Left forelimb (tissue), 1 donor: Measurements from ENCODE around the gene MEX3D.

Experiments
- DNase-seq: peaks from one replicate; pipeline ENCODE4 v3.0.0-alpha.2; 2018; ENCODE audit warnings: low spot score

MEX3D gene

DNA sequence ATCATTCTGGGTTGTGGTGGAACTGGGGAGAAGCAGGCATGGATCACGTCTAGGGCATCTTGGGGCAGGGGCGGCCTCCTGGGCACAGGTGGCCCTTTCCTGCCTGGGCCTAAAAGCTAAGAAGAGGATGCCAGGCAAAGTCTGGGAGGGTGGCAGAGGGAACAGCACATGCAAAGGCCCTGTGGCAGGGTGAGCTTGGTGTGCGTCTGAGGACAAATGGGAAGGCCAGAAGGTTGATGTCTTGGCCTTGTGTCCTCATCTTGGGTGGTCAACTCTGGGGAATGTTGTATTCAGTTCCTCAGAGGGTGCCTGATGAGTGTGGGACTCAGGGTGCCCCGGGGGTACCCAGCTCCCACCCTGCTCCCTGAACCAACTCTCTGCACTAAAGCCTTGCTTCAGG lies 49.7 kb downstream of the MEX3D start:
- no peak for DNase-seq

GRCh38 chr19:1516395-1516753 lies 51.8 kb downstream of the MEX3D start:
- DNase-seq, result no peak

GRCh38 chr19:1514986-1515721 lies 53.0 kb downstream of the MEX3D start:
- no peak for DNase-seq

DNA sequence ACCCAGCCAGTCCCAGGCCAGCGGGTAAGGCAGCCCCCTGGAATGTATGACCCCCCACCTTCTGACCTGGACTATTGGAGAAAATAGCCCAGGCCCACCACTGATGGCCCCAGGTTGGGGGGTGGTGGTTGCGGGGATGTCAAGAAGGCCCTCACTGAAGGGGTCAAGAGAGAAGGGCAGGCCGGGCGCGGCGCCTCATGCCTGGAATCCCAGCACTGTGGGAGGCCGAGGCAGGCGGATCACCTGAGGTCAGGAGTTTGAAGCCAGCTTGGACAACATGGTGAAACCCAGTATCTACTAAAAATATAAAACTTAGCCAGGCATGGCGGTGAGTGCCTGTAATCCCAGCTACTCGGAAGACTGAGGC lies 53.8 kb downstream of the MEX3D start:
- DNase-seq, result no peak

DNA sequence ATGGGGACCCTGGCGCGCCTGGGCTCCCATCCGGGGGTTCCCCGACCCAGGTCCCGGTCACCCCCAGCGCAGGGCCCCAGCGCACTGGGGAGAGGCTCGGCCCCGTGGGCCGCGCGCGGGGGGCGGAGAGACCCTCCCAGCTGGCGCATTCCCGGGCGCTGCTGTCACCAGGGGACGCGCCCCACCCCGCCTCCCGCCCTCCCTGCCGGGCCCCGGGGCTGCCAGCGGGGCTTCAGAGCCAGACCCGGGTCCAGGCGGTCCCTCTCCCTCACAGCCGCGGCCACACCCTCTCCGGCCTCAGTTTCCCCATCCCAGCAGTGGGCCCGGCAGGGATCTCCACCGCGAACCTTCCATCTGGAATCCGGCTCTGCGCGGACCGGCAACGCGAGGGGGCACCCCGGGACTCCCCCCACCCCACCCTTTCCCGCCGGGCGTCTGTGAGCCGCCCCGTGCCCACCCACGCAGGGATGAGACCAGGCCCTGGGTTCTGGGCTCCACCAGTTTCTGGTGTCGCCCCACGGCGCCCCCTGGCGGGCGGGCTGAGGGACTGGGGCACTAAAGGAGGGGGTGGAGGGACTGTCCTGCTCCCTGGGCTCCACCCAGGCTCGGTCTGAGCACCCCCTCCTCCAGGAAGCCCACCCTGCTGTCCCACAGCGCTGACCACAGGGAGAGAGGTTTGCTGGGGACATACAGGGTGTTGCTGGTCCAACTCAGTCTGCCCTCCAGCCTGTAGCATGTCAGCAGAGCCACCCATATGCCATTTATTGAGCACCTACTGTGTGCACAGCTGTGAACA lies 54.4 kb downstream of the MEX3D start:
- no peak for DNase-seq

- DNase-seq, result no peak
Measured at GRCh38 chr19:1512671-1513498, 55.2 kb downstream of the MEX3D start, which contains the start of gene ADAMTSL5. Gene ADAMTSL5 (minus strand): TSS chr19:1513019. CDS start chr19:1510943, 2,076 bp downstream.

GRCh38 chr19:1511318-1512317 lies 56.5 kb downstream of the MEX3D start:
- no peak for DNase-seq

DNA sequence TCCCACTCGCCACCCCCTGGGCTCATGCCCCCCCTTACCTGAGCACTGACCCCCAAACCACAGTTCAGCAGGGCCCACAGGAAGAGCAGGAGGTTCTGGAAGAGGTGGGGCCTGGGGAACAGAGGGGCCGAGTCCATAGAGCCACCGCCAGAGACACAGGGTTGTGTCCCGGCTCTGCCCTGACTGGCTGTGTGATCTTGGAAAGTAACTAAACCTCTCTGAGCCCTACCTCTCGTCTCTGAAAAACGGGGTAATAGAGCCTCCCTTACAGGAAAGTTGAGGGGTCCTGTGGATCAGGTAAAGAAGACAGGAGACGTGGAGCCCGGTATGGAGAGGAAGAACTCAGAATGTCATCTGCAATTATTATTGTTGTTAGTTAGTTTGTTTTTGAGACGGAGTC lies 57.3 kb downstream of the MEX3D start:
- no peak for DNase-seq

DNA sequence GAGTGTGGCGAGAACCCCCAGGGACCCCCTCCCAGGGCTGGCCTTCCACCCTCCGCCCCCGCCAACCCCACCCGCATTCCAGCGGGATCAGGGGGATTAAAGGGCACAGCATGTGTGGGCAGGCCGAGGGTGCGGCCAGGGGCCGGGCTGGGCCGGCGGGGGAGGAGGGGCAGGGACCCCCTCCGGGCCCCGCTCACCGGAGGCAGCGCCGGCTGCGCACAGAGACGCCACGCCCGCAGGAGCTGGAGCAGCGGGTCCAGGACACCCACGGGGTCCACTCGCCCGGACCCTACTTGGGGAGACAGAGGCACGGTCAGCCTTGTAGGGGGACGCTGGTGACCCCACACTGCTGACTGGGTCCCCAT lies 57.7 kb downstream of the MEX3D start:
- no peak for DNase-seq

- no peak for DNase-seq
Measured at GRCh38 chr19:1509602-1510441, 58.3 kb downstream of the MEX3D start.

DNA sequence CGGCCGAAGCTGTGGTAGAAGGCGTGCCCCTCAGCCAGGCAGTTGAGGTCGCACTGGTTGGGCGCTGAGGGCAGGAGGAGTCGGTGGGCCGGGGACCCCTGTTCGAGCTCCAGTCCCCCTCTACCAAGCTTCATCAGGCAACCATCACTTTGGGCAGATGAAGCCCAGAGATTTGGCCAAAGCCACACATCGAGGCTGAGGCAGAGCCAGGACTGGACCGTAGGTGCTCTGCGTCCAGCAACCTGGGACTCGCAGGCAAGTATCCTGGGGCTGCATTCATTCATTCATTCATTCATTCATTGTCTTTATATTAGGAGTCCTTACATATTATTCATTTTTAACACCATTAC lies 59.6 kb downstream of the MEX3D start:
- DNase-seq, result no peak

- DNase-seq, result peak; percentile 95
Measured at GRCh38 chr19:1507763-1508506, 60.2 kb downstream of the MEX3D start.

DNA sequence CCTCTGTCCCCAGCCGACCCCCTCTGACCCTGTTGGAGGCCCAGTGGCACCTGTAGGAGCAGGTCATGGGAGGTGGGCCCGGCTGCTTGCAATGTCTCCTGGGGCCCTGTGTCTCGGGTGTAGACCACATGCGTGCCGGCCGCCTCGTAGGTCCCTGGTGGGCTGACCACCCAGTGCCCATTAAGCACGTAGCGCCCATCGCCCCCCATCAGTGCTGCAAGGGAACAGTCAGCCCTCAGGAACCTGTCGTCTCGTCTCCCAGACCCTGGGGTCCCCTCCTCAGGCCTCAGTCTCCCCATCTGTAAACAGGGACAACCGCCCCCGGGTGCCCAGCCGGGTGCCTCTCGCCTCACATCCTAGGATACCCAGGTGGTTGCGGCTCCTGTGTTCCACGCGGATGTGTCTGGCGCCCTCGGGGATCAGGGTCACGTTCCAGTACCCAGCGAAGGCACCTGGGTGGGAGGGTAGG lies 60.9 kb downstream of the MEX3D start:
- DNase-seq, result no peak

DNA sequence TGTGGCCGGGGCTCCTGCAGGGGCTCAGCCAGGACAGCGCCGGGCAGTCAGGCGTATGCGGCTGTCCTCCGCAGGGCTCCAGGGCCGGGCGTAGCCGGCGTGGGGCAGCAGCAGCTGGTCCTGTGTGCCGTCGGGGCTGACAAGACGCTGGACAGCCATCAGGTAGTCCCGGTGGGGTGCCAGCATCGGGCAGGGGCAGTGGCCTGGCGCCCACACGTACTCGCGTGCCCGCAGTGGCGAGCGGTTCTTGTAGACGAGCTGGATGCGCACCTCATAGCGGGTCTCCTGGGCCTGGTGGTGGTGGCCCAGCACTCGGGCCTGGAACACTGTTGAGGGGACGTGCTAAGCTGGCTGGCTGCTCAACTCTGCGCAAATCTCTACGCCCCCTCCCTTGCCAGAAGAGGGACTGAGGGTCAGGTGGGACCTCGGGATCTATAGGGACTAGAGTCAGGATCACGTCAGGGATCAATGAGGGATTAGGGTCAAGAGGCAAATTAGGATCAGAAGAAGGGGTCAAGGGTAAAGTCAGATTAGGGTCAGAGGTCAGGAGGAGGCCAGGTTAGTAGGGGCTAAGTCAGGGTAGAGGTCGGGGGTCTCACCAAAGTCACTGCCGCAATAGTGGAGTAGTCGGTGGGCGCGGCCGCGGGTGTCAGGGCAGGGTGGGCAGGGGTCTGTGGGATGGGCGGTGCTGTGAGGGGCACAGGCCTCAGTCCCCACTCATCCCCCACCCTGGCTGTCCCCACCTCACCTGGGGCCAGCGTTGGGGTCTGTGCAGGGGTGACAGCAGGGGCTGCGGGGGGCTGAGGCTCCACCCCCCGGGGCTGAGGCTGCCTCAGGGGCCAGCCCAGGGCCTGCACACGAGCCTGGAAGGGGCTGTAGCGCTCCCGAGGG lies 61.9 kb downstream of the MEX3D start:
- no peak for DNase-seq

GRCh38 chr19:1505012-1505411 lies 63.1 kb downstream of the MEX3D start:
- DNase-seq, result no peak
